Measurements from ENCODE around the gene EIF4EBP3. TPM values are rescaled to one million over a fixed set of nuclear protein-coding genes. Genes with fewer than 3 reads are reported as not detected.

Gene EIF4EBP3
- total RNA-seq, 2 experiments from 2014 or later: 0.98 to 8.3 TPM

- ChIA-PET CTCF (ENCODE audit: unreplicated experiment) (no interaction called here), POLR2A (no interaction called here)
- no peak overlapping the region for H3K4me3 ChIP-seq (ENCODE audit: low read depth, low read length, poor library complexity, severe bottlenecking)
- no peak overlapping the region for H2AFZ ChIP-seq (ENCODE audit: low read length)
- H3K27ac ChIP-seq (ENCODE audit: low read depth, low read length, poor library complexity, severe bottlenecking): no peak overlapping the region
- H3K9me3 ChIP-seq (ENCODE audit: low read length): no peaks in the 10 kb centered on the region
- H3K36me3 ChIP-seq (ENCODE audit: insufficient read depth, low read length): peaks cover 40% of the 10 kb centered on the region
- peak overlapping the region; percentile 5; the same call in 1 of the 2 replicates for H3K4me2 ChIP-seq (ENCODE audit: low read length)
- BruUV-seq (replicated peaks): no TSS peak
- no peak for DNase-seq (ENCODE audit: low spot score)
- H3K9me2 ChIP-seq (ENCODE audit: insufficient read depth, low read length): no peaks in the 10 kb centered on the region
- H4K20me1 ChIP-seq (ENCODE audit: insufficient read depth, low read length): no peaks in the 10 kb centered on the region
- peaks cover 23% of the 10 kb centered on the region for H3K4me1 ChIP-seq (ENCODE audit: insufficient read depth, low read length, poor library complexity, severe bottlenecking)
- peaks cover 18% of the 10 kb centered on the region; the same call in 1 of the 2 replicates for H3K79me2 ChIP-seq (ENCODE audit: insufficient read depth, low read depth, low read length)
- TF ChIP-seq EZH2phosphoT487 (IDR thresholded peaks at IDR 0.05; ENCODE audit: borderline replicate concordance, low read depth, low read length) (no peak), CTCF (conservative IDR thresholded peaks at IDR 0.05; ENCODE audit: low read length) (no peak)
- intact Hi-C loops (cut with micrococcal nuclease; ENCODE audit: unreplicated experiment): loop anchor here (10.0 kb wide), 2 partner anchors 190 to 310 kb away; partner anchors contain the start of gene SLC4A9
These were observed 7.0 kb downstream of the EIF4EBP3 start for GRCh38 chr5:140554454-140554853.

DNA sequence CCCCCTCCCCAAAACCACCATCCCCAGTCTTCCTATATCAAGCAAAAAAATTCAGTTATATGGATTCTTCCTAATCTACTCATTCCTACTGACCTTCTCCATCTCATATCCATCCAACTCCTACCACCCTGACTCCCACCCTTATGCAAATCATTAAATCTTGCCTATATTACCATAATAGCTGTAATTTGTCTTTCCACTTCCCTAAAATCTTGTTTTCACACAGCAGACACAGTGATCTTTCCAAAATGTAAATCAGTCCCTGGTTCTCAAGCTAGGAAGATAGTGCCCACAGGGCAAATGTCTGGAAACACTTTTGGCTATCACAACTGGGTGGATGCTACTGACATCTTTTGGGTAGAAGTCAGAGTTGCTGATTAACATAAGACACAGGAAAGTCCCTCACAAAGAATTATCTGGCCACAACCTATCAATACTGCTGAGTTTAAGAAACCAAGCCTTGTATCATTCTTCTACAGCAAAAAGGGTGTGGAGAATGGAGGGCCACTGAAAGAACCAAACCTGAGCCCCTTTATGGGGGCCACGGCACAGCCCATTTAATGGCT lies 8.4 kb downstream of the EIF4EBP3 start:
- peak overlapping the region; percentile 82 for H3K4me3 ChIP-seq (ENCODE audit: low read depth, low read length, poor library complexity, severe bottlenecking)
- DNase-seq (ENCODE audit: low spot score): peak; percentile 7
- TF ChIP-seq CTCF (conservative IDR thresholded peaks at IDR 0.05; ENCODE audit: low read length) (no peak), EZH2phosphoT487 (IDR thresholded peaks at IDR 0.05; ENCODE audit: borderline replicate concordance, low read depth, low read length) (no peak)
- peaks cover 18% of the 10 kb centered on the region; the same call in 1 of the 2 replicates for H3K79me2 ChIP-seq (ENCODE audit: insufficient read depth, low read depth, low read length)
- POLR2A ChIA-PET: interaction anchor here (0.7 to 1.1 kb wide), 3 partner anchors 10 to 135 kb away, joined by 3 to 6 read pairs (median 3); partner anchors contain the start of genes HARS1 and HARS2
- H3K4me2 ChIP-seq (ENCODE audit: low read length): peak overlapping the region; percentile 91
- H3K36me3 ChIP-seq (ENCODE audit: insufficient read depth, low read length): peaks cover 32% of the 10 kb centered on the region
- no TSS peak for BruUV-seq (replicated peaks)
- H4K20me1 ChIP-seq (ENCODE audit: insufficient read depth, low read length): no peaks in the 10 kb centered on the region
- no peaks in the 10 kb centered on the region for H3K9me3 ChIP-seq (ENCODE audit: low read length)
- peaks cover 23% of the 10 kb centered on the region for H3K4me1 ChIP-seq (ENCODE audit: insufficient read depth, low read length, poor library complexity, severe bottlenecking)
- H3K27ac ChIP-seq (ENCODE audit: low read depth, low read length, poor library complexity, severe bottlenecking): peak overlapping the region; percentile 46
- H2AFZ ChIP-seq (ENCODE audit: low read length): no peak overlapping the region
- intact Hi-C loops (cut with micrococcal nuclease; ENCODE audit: unreplicated experiment): loop anchor here (2.0 to 10.0 kb wide), 4 partner anchors 83 to 311 kb away; partner anchors contain the start of genes ANKHD1, SLC4A9 and TMCO6
- no peaks in the 10 kb centered on the region for H3K9me2 ChIP-seq (ENCODE audit: insufficient read depth, low read length)
- CTCF ChIA-PET (ENCODE audit: unreplicated experiment): no interaction called here

- Histone ChIP-seq H3K9me3 (ENCODE audit: low read length) (no peaks in the 10 kb centered on the region), H3K4me2 (ENCODE audit: low read length) (peak overlapping the region; percentile 91), H3K36me3 (ENCODE audit: insufficient read depth, low read length) (peaks cover 26% of the 10 kb centered on the region), H3K27ac (ENCODE audit: low read depth, low read length, poor library complexity, severe bottlenecking) (peak overlapping the region; percentile 46), H3K79me2 (ENCODE audit: insufficient read depth, low read depth, low read length) (peaks cover 18% of the 10 kb centered on the region; the same call in 1 of the 2 replicates), H4K20me1 (ENCODE audit: insufficient read depth, low read length) (no peaks in the 10 kb centered on the region), H3K9me2 (ENCODE audit: insufficient read depth, low read length) (no peaks in the 10 kb centered on the region), H3K4me3 (ENCODE audit: low read depth, low read length, poor library complexity, severe bottlenecking) (peak overlapping the region; percentile 82), H2AFZ (ENCODE audit: low read length) (peak overlapping the region; percentile 63; the same call in 1 of the 2 replicates), H3K4me1 (ENCODE audit: insufficient read depth, low read length, poor library complexity, severe bottlenecking) (peaks cover 23% of the 10 kb centered on the region)
- ChIA-PET POLR2A (interaction anchor here (0.7 to 1.4 kb wide), 4 partner anchors 9 to 134 kb away, joined by 3 to 6 read pairs (median 4); partner anchors contain the start of genes HARS1 and HARS2), CTCF (ENCODE audit: unreplicated experiment) (no interaction called here)
- BruUV-seq (replicated peaks): TSS peak; percentile 81
- no peak for TF ChIP-seq CTCF (conservative IDR thresholded peaks at IDR 0.05; ENCODE audit: low read length)
- DNase-seq (ENCODE audit: low spot score): peak; percentile 45
- intact Hi-C loops (cut with micrococcal nuclease; ENCODE audit: unreplicated experiment): loop anchor here (2.0 to 10.0 kb wide), 4 partner anchors 82 to 312 kb away; partner anchors contain the start of genes ANKHD1, SLC4A9 and TMCO6
These were observed 9.0 kb downstream of the EIF4EBP3 start for GRCh38 chr5:140556438-140556837.
